Measurements from ENCODE around the gene STATH.

GRCh38 chr4:69977582-69977981 is 18.2 kb upstream of the STATH start:
- TF ChIP-seq POLR2A (IDR thresholded peaks at IDR 0.05): no peak
- TF ChIP-seq CTCF (IDR thresholded peaks at IDR 0.05): no peak

Data from right lobe of liver (tissue), 4 donors.